GM19397 (cell line): ENCODE measurements around the gene TWIST2.

Experiments
- ATAC-seq: cut with Tn5 transposase; IDR thresholded peaks from one replicate; pipeline ENCODE4 v1.9.1; 2021; ENCODE audit warnings: mild to moderate bottlenecking, moderate library complexity; ENCODE audit not compliant: unreplicated experiment

The TWIST2 gene

DNA sequence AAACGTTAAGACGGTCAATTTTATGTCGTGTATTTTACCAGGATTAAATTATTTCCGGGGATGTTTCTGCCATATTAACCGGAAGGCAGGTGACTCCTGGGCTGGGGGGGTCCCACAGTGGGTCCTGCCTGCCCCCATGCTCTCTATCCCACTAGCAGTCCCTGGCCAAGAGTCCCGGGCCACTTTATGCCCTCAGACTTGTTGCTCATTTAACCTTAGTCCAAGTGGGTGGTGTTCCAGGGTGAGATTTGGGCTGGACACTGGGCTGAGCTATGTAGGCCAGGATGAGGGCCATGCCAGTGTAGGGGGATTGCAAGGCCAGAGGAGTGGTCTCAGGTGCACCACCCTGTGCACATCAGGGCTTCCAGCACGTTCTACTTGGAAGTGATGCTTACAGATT, 24.1 kb downstream of the TWIST2 start:
- ATAC-seq = no peak

DNA sequence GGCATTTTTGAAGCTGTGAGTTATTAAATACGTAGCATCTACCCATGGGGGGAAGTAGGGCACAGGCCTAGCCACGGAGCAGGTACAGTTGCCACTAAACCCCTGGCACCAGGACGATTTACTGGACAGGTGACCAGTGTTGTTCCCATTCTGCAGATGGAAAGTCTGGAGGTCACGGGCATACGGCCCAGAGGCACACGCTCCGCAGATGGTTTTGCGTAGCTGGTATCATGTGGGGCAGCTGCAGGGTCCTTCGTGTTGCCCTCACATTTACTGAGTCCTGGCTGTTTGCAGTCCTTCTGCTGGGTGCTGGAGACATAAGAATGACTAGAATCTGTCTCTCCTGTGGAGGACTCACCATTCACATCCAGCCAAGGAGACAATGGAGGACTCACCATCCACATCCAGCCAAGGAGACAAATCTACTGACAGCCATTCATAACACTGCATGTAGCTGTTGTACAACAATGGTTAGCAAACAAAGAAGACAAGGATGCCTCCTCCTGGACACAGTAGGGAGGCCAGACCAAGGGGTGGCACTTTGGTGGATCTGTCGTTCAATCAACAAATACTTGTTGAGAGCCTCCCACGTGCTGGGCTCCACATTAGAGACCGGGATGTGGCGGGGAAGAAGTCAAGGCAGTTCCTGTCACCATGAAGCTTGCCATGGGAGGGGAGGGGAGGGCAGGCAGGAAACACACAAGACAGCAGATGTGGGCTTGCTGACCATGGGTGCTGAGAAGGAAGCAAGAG, 24.9 kb downstream of the TWIST2 start:
- no peak for ATAC-seq

DNA sequence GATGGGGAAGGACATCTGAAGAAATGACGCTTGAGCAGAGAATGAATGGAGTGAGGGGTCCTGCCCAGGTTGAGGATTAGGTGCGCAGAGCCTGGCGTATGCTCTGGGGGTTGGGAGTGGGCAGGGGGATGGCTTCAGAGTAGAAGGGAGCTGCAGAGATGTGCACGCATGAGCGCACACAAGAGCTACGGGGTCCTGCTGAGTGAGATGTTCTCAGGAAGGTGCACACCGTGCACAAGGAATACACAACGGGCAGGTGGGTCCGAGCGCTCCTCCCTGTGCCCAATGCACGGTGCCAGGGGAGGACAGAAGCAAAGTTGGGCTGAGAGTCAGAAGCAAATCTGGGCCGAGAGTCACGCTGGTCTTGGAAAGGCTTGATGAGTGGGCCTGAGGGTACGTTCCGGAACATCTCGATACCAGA, 25.5 kb downstream of the TWIST2 start:
- no peak for ATAC-seq

DNA sequence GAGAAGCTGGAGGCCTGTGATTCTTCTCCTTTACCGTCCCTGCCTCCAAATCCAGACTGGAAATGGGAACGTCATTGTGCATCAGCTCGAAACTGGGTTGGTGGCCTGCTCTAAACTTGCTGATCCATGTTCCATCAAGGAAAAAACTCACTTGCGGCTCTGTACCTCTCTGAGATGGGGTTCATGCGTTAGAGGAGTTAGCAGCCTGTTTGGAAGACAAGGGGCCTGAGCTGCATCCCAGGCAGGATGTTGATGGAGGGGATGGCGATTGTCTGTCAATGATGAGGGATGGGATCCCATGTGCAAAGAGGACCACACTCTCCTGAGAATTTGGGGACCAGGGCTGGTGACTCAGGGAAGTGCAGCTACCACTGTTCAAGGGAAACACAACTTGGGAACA, 26.0 kb downstream of the TWIST2 start:
- ATAC-seq = no peak

DNA sequence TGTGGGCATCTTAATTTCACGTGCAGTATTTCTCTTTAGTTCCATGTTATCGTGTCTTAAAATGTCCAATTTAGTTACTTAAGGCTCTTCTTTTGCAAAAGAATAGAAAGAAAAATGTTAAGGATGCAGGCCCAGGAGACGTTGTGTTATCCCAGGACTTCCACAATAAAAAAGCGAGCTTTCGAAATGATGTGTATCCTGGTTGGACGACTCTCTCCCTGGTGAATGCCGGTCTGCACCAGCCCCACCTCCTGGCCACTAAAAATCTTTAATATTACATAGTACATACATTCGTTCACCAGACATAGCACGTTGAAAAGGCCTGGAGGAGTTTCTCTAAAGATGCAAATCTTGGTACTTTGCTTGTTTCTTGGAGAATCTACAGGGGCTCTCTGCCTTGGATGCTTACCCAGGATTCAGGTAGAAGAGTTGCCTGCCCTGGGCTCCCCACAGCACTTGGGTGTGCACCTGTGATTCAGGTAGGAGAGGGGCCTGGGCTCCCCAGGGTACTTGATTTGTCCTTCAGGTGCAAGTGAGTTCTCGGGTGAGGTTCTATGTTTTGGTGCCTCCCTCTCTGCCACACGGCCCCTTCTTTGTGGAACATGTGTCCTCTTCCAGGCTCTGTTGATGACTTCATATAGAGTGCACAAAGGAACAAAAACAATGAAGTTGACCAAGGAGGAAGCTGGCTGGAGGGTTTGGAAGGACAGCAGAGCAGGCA, 26.6 kb downstream of the TWIST2 start:
- ATAC-seq = no peak

DNA sequence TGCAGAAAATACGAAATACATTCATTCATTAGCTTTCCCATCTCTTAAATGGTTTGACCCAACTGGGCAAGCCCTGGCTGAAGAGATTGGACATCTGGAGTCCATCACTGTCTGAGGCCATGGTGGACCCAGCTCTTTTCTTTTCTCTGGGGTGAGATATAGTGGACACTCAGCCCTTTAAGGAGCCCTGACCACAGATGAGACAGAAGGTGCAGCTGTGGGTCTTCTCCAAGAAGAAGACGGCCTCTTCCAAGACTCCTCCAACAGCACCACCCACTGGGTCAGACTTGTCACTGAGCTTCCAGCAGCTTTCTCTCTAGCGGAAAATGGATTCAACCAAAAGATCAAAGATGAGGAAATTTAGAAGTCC, 27.2 kb downstream of the TWIST2 start:
- ATAC-seq = no peak

DNA sequence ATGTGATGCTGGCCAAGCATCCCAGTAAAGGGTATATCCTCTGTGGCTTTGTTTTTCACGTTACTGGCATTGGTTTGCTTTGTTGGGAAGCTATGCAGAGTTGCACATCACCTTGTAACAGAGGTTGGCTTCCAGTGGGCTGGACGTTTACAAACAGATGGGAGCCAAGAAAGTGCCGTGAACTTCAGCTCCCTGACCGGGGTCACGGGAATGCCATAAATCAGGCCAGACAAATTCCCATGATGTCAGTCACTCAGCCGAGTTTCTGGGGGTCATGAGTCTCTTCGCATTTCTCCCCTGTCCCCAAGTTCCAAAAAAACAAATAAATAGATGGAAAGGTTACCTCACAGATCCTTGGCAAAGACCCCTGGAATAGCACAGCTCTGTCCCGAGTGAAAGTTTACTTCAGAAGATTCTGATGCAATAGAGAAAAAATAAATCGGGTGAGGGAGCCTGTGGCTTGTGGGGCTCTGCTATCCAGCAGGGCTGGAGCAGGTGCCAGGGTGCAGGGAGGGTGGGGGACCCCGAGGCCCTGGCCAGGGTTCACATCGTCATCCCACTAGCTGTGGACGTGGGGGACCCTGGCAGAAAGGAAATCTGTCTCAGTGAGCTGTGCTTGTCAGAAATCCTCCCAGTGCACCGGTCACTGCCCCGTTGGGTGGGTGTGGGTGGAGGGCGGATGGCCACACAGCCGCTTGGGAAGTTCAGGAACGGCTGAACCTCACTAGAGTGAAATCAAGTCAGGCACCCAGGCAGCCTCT, 27.8 kb downstream of the TWIST2 start:
- no peak for ATAC-seq

DNA sequence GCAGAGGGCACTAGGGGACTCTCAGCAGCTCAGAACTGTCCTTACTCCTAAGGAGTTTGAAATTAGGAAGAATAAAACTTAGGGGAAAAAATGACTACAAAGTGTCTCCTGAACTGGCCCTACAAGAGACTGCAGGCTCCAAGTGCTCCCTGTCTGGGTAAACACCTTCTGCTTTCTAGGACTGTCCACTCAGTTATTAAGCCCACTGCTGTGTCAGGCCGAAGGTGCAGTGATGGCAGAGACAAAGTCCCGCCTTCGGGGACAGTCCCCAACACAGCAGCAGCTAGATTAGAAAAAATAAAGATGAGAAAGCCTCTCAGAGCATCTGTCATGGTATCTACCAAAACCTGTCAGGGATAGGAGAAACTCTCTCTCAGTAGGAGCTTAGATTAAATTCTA, 28.3 kb downstream of the TWIST2 start:
- ATAC-seq = no peak

DNA sequence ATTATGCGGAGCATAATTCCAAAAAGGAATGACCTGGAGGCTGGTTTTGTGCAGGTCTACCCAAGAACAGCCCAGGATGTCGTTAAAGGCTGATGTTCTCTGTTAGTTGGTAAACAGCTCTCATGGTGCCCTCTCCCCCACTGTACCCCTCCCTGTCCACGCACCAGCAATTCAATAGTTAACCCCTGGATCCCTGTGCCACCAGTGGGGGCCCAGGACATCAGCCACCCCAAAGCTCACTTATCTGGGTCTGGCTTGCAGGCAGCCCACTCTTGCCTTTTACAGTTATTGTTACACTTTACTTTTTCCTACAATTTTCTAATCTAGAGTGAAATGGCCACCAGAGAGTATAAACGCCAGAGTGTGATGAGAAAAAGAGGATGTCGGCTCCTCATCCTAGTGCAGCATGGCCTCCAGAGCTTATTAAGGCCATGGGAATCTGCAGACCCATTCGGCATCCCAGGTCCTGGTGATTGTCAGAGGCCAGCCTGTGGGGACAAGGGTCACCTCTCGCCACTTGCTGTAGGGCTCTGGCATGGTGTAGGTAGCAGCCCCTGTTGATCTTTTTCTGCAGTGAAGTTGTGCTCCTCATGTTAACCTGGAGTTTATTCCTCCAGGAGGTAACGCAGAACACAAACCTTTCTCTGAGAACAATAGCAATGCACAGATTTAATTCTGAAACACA, 30.3 kb downstream of the TWIST2 start:
- no peak for ATAC-seq

DNA sequence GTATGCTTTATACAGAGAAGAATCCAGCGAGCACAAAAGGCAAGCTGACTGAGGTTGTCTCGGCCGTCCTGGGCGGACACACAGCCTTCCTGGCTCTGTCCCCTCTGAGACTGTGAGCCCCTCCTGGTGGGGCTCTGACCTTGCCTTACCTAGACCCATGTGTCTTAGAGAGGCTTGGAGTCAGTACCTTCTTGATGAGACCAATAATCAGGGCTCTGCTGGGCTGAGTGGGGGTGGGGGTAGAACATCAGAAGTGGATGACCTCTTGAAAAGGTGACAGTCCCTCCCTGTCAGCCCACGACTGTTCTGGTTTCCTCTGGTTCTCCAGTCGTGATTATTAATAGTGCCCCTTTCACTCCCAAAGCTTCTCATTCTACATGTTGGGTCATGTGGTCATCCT, 31.2 kb downstream of the TWIST2 start:
- ATAC-seq = no peak

DNA sequence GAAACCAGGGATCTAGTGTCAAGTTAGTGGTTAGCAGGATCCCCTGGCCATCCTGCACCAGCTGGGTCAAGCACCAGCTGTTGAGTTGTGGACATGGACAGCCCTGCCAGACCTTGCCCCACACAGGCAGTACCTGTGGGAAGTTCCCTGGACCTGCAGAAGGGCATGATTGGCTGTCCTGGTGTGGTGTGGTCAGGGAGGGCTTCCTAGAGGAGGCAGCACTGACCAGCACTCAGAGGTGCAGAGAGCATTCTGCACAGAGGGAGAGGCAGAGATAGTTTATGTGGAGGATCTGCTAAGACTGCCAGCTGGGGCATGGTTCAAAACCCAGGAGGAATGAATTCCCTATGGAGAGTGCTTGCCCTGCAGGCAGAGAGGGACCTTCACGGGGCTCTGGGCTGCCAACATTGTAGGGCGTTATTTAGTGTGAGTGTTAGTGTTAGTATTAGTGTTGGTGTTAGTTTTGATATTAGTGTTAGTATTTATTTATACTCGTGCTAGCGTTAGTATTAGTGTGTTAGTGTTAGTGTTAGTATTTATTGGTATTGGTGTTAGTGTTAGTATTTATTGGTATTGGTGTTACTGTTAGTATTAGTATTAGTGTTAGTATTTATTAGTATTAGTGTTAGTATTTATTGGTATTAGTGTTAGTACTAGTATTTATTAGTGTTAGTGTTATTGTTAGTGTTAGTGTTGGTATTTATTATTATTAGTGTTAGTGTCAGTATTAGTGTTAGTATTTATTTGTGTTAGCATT, 31.9 kb downstream of the TWIST2 start:
- ATAC-seq = no peak

DNA sequence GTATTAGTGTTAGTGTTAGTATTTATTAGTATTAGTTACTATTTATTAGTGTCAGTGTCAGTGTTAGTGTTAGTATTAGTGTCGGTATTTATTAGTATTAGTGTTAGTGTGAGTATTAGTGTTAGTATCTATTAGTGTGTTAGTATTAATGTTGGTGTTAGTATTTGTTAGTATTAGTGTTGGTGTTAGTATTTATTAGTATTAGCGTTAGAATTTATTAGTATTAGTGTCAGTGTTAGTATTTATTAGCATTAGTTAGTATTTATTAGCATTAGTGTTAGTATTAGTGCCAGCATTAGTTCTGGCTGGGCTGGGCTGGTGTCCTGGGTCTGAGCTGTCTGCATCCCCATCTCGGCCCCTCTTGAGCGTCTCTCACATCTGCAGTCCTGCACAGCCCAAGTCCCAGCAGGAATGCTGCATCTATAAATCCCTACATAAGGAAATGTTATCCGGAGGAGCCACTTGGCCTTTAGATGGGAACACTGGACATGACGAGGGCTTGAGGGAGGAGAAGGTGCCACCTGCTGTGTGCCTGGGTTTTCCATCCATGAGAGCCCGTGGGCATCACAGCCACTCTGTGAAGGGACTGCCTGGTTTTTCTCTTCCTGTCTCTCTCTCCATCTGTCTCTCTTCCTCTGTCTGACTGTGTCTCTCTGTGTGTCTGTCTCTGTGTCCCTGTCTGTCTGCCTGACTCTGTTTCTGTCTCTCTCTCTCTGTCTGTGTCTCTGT, 33.6 kb downstream of the TWIST2 start:
- no peak for ATAC-seq

DNA sequence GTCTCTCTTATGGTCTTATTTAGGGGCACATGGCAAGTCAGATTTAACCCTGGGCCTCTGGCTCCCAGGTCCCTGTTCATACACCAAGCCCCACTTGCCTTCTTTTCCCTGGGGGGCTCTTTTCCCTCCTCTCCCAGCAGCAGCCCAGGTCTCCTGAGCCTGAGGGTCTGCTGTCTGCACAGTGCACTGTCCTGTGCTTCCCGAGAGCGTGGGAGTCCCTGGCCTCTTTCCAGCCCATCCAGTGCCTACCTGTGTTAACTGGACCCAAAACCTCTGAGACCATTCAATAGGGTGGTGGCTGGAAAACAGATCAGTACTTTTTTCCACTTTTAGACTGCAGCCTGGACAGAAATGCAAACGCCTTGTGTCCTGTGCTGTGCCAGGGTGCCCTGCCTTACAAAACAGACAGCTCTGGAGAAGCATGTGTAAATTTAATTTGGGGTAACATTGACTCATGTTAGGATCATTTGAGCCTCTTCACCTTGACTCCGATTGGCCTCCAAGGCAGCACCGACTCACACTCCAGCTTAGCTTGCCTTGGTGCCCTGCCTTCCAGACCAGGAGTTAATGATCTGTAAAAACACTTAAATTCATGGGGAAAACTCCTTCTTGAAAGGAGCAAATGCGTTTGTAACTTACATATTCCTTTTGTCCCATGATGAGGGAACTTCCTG, 34.3 kb downstream of the TWIST2 start:
- no peak for ATAC-seq

DNA sequence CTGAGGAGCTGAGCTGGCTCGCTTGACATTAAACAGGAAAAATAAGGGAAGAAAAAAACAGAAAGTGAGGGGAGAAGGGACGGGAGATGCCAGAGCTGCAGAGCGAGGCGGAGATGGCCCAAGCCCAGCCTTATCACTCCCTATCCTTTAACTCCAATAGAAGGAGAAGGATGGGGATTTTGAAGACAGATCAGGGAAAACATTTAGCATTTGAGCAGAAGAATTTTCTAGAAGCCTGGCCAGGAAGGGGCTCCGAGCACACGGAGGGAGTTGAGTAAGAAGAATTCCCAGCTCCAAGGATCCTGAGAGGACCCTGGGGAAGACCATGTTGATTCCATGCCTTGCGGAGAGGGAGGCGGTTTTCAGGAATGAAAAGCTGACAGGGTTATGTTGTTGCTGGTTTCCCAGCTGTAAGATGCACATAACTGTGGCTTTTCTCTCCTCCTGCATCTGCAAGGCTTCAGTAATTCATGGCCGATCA, 35.6 kb downstream of the TWIST2 start:
- ATAC-seq = no peak

DNA sequence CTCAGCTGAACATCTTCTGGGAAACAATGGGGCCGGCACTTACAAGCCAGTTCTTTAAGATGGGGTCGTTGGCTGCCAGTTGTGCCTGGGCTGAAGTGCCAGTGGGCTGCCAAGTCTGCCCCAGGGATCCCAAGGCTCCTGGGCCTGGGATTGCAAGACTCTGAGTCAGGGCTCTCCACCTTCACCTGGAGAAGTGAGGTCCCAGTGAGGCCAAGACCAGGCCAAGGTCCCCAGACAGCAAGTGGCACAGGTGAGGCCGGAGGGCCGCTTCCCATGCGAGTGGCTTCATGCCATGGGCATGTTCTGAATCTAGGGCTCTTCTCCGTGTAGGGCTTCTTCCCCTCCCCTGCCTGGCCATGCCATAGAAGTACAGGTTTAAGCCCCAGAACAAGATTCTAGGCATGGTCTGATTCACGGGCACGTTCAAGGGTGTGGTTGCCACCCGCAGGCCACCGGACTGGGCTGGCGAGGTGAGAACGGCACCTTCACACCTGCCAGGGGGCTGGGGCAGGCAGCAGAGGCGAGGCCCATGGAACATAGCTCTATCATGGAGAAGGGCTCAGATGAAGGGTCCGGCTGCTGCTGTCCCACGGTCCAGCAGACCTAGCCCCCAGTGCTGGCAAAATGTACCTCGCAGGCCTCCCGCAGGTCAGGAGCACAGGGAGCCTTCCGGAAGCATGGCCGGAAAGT, 36.4 kb downstream of the TWIST2 start:
- ATAC-seq = no peak

DNA sequence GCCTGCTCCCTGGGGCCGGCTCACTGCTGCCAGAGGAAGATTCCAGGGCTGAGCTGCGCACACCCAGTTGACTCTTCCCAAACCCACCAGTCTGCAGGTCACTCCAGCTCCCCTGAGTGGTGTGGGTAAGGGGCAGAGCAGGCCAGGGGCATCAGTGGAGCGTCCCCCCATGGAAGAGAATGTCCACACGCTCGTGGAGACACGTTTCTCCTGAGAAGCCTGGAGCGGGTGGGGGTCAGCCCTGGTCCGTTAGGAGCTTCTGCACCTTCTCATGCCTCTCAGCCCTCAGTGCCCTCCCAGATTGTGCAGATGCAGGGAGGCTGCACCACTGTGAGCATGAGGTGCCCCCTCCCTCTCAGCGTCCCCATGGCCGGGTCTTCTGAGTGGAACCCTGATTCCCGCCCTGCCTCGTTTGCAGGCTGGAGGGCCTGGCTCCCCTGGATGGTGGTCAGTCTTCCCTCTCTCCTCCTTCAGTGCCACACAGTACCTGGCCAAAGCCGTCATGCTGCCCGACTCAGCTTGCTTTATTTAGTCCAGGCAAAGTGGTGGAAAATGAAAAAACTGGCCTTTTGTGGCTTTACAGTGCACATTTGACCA, 37.0 kb downstream of the TWIST2 start:
- ATAC-seq = no peak

DNA sequence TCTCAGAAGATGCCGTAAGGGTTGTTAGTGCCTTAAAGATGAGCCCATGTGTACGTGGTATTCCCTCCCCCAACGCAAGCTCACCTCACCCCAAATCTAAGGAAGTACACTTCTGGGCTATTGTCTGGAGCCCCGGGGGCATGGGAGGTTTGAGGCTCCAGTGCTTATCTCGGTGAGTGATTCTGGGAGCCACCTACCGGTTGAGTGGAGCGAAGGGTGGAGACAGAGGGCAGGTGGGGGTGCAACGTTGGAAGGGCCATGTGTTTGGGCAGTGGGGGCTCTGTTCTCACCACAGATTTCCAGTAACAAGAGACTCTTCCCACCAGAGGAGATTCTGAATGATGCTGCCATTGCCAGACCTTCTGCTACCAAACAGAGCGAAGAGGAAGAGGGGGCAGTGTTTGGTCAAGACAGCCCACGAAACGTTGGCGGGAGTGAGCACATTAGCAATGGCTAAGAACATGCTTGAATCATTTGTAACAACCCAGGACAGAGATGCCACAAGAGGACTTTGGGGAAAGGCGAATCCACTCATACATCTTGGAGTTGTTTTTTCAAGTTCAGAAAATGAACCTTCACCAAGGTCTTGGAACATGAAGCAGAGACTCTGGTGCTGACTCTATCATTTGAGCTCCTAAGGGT, 38.7 kb downstream of the TWIST2 start:
- no peak for ATAC-seq

DNA sequence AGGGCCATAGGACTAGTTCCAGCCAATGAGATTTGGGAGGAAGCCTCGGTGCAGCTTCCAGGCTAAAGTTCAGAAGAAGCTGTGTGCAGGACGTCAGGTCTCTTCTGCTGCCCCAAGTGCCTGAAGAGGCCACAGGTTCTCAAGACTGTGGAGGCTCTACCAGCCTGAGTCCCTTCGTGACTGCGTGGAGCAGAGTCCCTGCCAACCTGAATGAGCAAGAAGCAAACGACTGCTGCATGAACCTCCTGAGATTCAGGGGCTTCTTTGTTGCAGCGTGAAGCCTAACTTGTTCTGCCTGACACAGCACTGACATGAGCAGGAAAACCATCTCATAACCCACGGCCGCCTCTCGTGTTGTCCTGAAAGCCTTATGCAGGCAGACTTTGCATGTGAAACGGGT, 39.7 kb downstream of the TWIST2 start:
- no peak for ATAC-seq
